Osteocyte (in vitro differentiated cells): ENCODE data around the gene NCAM1. TPM values are rescaled to one million over a fixed set of nuclear protein-coding genes. Genes with fewer than 3 reads are reported as not detected.

ENCODE experiments used
- DNase-seq: peaks from one replicate; pipeline ENCODE4 v3.0.0; 2021; ENCODE audit warnings: mixed read lengths; ENCODE audit not compliant: unreplicated experiment; ENCODE audit errors: extremely low spot score
- H3K27ac Mint-ChIP-seq: one replicate; pipeline ENCODE4 v1.8.0; 2021; ENCODE audit warnings: mild to moderate bottlenecking, mixed read lengths; ENCODE audit not compliant: unreplicated experiment
- H3K27me3 Mint-ChIP-seq: one replicate; pipeline ENCODE4 v1.8.0; 2021; ENCODE audit warnings: mixed read lengths; ENCODE audit not compliant: unreplicated experiment
- H3K36me3 Mint-ChIP-seq: one replicate; pipeline ENCODE4 v1.8.0; 2021; ENCODE audit warnings: mixed read lengths; ENCODE audit not compliant: unreplicated experiment
- H3K4me1 Mint-ChIP-seq: one replicate; pipeline ENCODE4 v1.8.0; 2021; ENCODE audit warnings: mixed read lengths; ENCODE audit not compliant: unreplicated experiment
- H3K4me3 Mint-ChIP-seq: one replicate; pipeline ENCODE4 v1.8.0; 2021; ENCODE audit warnings: mild to moderate bottlenecking, moderate library complexity, mixed read lengths; ENCODE audit not compliant: unreplicated experiment
- H3K9me3 Mint-ChIP-seq: one replicate; pipeline ENCODE4 v1.8.0; 2021; ENCODE audit warnings: mixed read lengths; ENCODE audit not compliant: unreplicated experiment
- CTCF ChIP-seq: fragments of 200-600 bp; sonication (generic); IDR thresholded peaks from 2 replicates; pipeline ENCODE4 v1.5.0; 2021; ENCODE audit warnings: antibody characterized with exemption, mild to moderate bottlenecking, moderate library complexity
- total RNA-seq: library from RNA; stranded (reverse); gene quantifications from 2 replicates; pipeline ENCODE4 v1.2.1, GENCODE V29; 2021

The NCAM1 gene
- total RNA-seq, 1 donor from 2014 or later: 2.2 TPM

- Mint-ChIP-seq H3K36me3 (no peaks in the 10 kb centered on the region), H3K4me1 (no peaks in the 10 kb centered on the region)
- no peak for DNase-seq
Observed at GRCh38 chr11:112929432-112929831, 31.8 kb upstream of the NCAM1 start.

DNA sequence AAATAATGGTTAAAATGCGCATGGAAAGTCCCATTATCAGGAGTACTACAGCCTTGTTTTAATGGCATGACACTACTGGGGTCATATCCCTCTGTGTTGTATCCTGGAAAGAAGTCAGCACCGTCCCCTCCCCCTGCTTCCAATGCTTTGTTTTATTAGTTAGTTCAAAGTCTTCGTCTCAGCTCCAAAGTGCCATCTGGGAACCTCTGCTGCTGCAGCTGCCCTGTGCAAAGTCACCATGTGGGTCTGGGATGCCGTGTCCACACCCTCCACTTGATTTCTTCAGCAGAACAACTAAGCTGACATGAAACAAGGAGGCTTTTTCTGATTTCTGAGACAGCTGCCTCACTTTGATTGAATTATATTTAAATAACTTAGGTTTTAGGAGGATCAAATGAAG, 29.5 kb upstream of the NCAM1 start:
- DNase-seq: no peak
- Mint-ChIP-seq H3K4me3 (no peak overlapping the region), H3K27me3 (peaks cover 6% of the 10 kb centered on the region), H3K9me3 (no peaks in the 10 kb centered on the region), H3K36me3 (no peaks in the 10 kb centered on the region), H3K4me1 (no peaks in the 10 kb centered on the region), H3K27ac (no peak overlapping the region)
- TF ChIP-seq CTCF: no peak

More at GRCh38 chr11:112929432-112929831, 31.8 kb upstream of the NCAM1 start:
- TF ChIP-seq CTCF: no peak
- Mint-ChIP-seq H3K27ac (no peak overlapping the region), H3K9me3 (no peaks in the 10 kb centered on the region), H3K4me3 (no peak overlapping the region), H3K27me3 (peaks cover 4% of the 10 kb centered on the region)

GRCh38 chr11:112932593-112932992, 28.6 kb upstream of the NCAM1 start:
- peaks cover 7% of the 10 kb centered on the region for H3K27me3 Mint-ChIP-seq
- no peaks in the 10 kb centered on the region for H3K36me3 Mint-ChIP-seq
- no peaks in the 10 kb centered on the region for H3K4me1 Mint-ChIP-seq
- H3K27ac Mint-ChIP-seq: no peak overlapping the region
- TF ChIP-seq CTCF: no peak
- no peaks in the 10 kb centered on the region for H3K9me3 Mint-ChIP-seq
- DNase-seq: no peak
- no peak overlapping the region for H3K4me3 Mint-ChIP-seq

DNA sequence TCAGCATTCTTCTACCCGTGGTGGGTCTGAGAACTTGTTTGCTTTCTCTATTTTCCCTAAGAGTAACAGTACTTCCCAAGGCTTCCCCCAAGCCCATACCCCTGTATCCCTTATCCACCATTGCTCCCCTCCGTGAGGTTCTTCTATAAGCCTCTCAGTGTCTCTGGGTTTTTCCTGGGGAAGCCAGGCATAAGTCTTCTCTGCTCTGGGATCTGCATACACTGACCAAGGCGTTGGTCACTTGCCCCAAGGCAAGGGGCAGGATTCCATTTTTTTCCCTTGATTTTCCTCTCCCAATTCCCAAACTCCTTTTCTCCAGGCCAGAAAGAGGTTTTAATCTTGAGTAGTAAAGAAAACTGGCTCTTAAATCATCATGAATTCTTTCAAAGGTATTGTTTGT, 27.2 kb upstream of the NCAM1 start:
- Mint-ChIP-seq H3K4me3 (no peak overlapping the region), H3K27ac (no peak overlapping the region), H3K27me3 (peaks cover 13% of the 10 kb centered on the region), H3K9me3 (no peaks in the 10 kb centered on the region), H3K4me1 (no peaks in the 10 kb centered on the region), H3K36me3 (no peaks in the 10 kb centered on the region)
- no peak for TF ChIP-seq CTCF
- no peak for DNase-seq

DNA sequence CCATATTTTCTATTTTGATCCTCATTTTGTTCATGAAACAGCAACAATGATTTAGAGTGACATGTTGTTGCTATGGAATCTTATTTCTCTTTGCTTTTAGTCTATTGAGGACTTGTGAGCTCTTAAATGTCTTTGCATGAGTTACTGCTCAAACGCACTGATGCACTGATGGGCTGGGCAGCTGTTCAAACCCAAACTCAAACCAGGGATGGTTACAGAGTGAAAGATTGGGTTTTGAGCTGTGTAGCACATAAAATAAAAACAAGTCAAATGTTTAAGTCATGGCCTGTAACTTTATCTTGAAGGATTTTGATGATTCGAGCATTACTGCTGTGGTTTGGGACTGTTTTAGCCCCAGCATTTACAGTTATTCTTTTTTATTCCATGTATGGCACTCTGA, 20.1 kb upstream of the NCAM1 start:
- H3K36me3 Mint-ChIP-seq: no peaks in the 10 kb centered on the region
- no peaks in the 10 kb centered on the region for H3K9me3 Mint-ChIP-seq
- TF ChIP-seq CTCF: no peak
- H3K4me3 Mint-ChIP-seq: no peak overlapping the region
- H3K27me3 Mint-ChIP-seq: peaks cover 14% of the 10 kb centered on the region
- H3K27ac Mint-ChIP-seq: no peak overlapping the region
- no peaks in the 10 kb centered on the region for H3K4me1 Mint-ChIP-seq
- DNase-seq: no peak
